Liver (tissue), 9 donors: ENCODE results near the gene SAFB2. TPM values are rescaled to one million over a fixed set of nuclear protein-coding genes. Genes with fewer than 3 reads are reported as not detected.

Source experiments
- DNase-seq: peaks from one replicate; pipeline ENCODE4 v3.0.0-alpha.2; 2017; ENCODE audit warnings: low spot score
- H3K27ac ChIP-seq, 2 donors: one replicate each; pipeline ENCODE4 v1.7.0; 2013; ENCODE audit warnings: inconsistent platforms in 2 of 2, low read length in 2 of 2, control low read depth in 1 of 2, low read depth in 1 of 2, mild to moderate bottlenecking in 1 of 2
- H3K27me3 ChIP-seq, 4 donors: one replicate each; pipeline versions ENCODE4 v1.6.1 to v1.7.0; 2013; ENCODE audit warnings: low read length in 3 of 4, inconsistent platforms in 1 of 4, mild to moderate bottlenecking in 1 of 4, moderate library complexity in 1 of 4; ENCODE audit not compliant: control insufficient read depth in 4 of 4, insufficient read depth in 4 of 4
- H3K36me3 ChIP-seq, 4 donors: one replicate each; pipeline versions ENCODE4 v1.6.1 to v1.7.0; 2013; ENCODE audit warnings: low read length in 3 of 4, mild to moderate bottlenecking in 3 of 4, low read depth in 1 of 4, moderate library complexity in 1 of 4; ENCODE audit not compliant: control insufficient read depth in 4 of 4, insufficient read depth in 3 of 4
- H3K4me1 ChIP-seq, 4 donors: one replicate each; pipeline versions ENCODE4 v1.6.1 to v1.7.0; 2013; ENCODE audit warnings: low read length in 3 of 4, mild to moderate bottlenecking in 3 of 4, moderate library complexity in 1 of 4; ENCODE audit not compliant: control insufficient read depth in 4 of 4, insufficient read depth in 4 of 4
- H3K4me3 ChIP-seq, 3 donors: one replicate each; pipeline versions ENCODE4 v1.6.1 to v1.7.0; 2013; ENCODE audit warnings: low read length in 3 of 3, control low read depth in 1 of 3, low read depth in 1 of 3, mild to moderate bottlenecking in 1 of 3
- H3K9ac ChIP-seq, 2 donors: one replicate each; pipeline ENCODE4 v1.7.0; 2013; ENCODE audit warnings: low read length in 2 of 2, mild to moderate bottlenecking in 2 of 2, moderate library complexity in 2 of 2, control low read depth in 1 of 2, low read depth in 1 of 2
- H3K9me3 ChIP-seq, 4 donors: one replicate each; pipeline versions ENCODE4 v1.6.1 to v1.7.0; 2013; ENCODE audit warnings: low read length in 3 of 4; ENCODE audit not compliant: control insufficient read depth in 4 of 4
- CTCF ChIP-seq: fragments of 150-350 bp; IDR thresholded peaks from 2 replicates; pipeline ENCODE4 v1.5.1; 2017; ENCODE audit warnings: improper control_type of control experiment, low read depth, low read length; ENCODE audit not compliant: missing input control
- FOXA1 ChIP-seq: IDR thresholded peaks from 2 replicates; pipeline ENCODE4 v1.6.1; 2016; ENCODE audit warnings: antibody characterized with exemption
- FOXA2 ChIP-seq: IDR thresholded peaks from 2 replicates; pipeline ENCODE4 v1.6.1; 2016; ENCODE audit warnings: antibody characterized with exemption
- GABPA ChIP-seq, 2 donors: IDR thresholded peaks in 1 of 2; conservative IDR thresholded peaks in 1 of 2; 2 replicates each; pipeline ENCODE4 v1.6.1; 2016; ENCODE audit warnings: antibody characterized with exemption in 2 of 2, mild to moderate bottlenecking in 1 of 2, moderate library complexity in 1 of 2
- HNF4A ChIP-seq, 2 donors: conservative IDR thresholded peaks; 2 replicates each; pipeline ENCODE4 v1.6.1; 2016; ENCODE audit warnings: antibody characterized with exemption in 2 of 2, mild to moderate bottlenecking in 2 of 2
- HNF4G ChIP-seq: IDR thresholded peaks from 2 replicates; pipeline ENCODE4 v1.6.1; 2016; ENCODE audit warnings: antibody characterized with exemption
- JUND ChIP-seq, 2 donors: IDR thresholded peaks; 2 replicates each; pipeline ENCODE4 v1.6.1; 2016; ENCODE audit warnings: antibody characterized with exemption in 2 of 2
- MAX ChIP-seq: IDR thresholded peaks from 2 replicates; pipeline ENCODE4 v1.6.1; 2016; ENCODE audit warnings: antibody characterized with exemption
- NR2F2 ChIP-seq: IDR thresholded peaks from 2 replicates; pipeline ENCODE4 v1.6.1; 2016; ENCODE audit warnings: antibody characterized with exemption
- RAD21 ChIP-seq, 2 donors: IDR thresholded peaks; 2 replicates each; pipeline ENCODE4 v1.6.1; 2016; ENCODE audit warnings: antibody characterized with exemption in 2 of 2, mild to moderate bottlenecking in 2 of 2
- REST ChIP-seq: IDR thresholded peaks from 2 replicates; pipeline ENCODE4 v1.6.1; 2016; ENCODE audit warnings: antibody characterized with exemption, mild to moderate bottlenecking
- SP1 ChIP-seq: IDR thresholded peaks from 2 replicates; pipeline ENCODE4 v1.6.1; 2018; ENCODE audit warnings: antibody characterized with exemption, mild to moderate bottlenecking
- TAF1 ChIP-seq: conservative IDR thresholded peaks from 2 replicates; pipeline ENCODE4 v1.6.1; 2016; ENCODE audit warnings: antibody characterized with exemption, mild to moderate bottlenecking
- YY1 ChIP-seq: IDR thresholded peaks from 2 replicates; pipeline ENCODE4 v1.6.1; 2016; ENCODE audit warnings: antibody characterized with exemption, mild to moderate bottlenecking
- ZBTB33 ChIP-seq: IDR thresholded peaks from 2 replicates; pipeline ENCODE4 v1.6.1; 2016; ENCODE audit warnings: antibody characterized with exemption
- WGBS: extraction: QIAGEN DNeasy Blood & Tissue Kit; methylation state at CpG from one replicate; pipeline ENCODE4 v1.1.7; 2013; 5-methylcytosine and 5-hydroxymethylcytosine counted together
- polyA plus RNA-seq, 2 donors: library from polyadenylated mRNA; stranded (reverse) in 1 of 2; unstranded in 1 of 2; fragments of 200-250 nt in 1 of 2; fragments of >200 nt in 1 of 2; fragmentation: Nextera tagmentation in 1 of 2; extraction: Ambion mirVana in 1 of 2; gene quantifications; one replicate each; pipeline versions ENCODE4 v1.2.1 to v1.2.3, GENCODE V29; 2013 to 2015
- total RNA-seq, 2 donors: library from RNA; depleted of rRNA; stranded (reverse); fragments of >200 nt; gene quantifications; one replicate each; pipeline ENCODE4 v1.2.3, GENCODE V29; 2014
- donor health status: healthy.
- donor health status: healthy.
- donor health status: healthy.
- donor health status: healthy.
- donor health status: healthy.

The SAFB2 gene
- total and polyA plus RNA-seq, 4 donors, result 18.7 to 57.8 (median 28.5) TPM

GRCh38 chr19:5621945-5622464 is 571 bp downstream of the SAFB2 start:
- H3K4me3 ChIP-seq, result peak overlapping the region; percentile 70 to 98 (median 86)
- H3K4me1 ChIP-seq, result peaks cover 6 to 50% (median 44%) of the 10 kb centered on the region in 4 donors
- DNase-seq, result peak; percentile 45
- peaks cover 2 to 33% (median 22%) of the 10 kb centered on the region in 4 donors for H3K36me3 ChIP-seq
- 1% methylated on average over 35 of the region's 35 CpGs for WGBS
- TF ChIP-seq NR2F2 (no peak), MAX (no peak), RAD21 (IDR thresholded peaks at IDR 0.05) (no peak), CTCF (no peak), GABPA (IDR thresholded peaks at IDR 0.05 in 1 of 2, conservative IDR thresholded peaks at IDR 0.05 in 1 of 2) (no peak), JUND (IDR thresholded peaks at IDR 0.05) (no peak), YY1 (no peak), ZBTB33 (no peak), HNF4A (conservative IDR thresholded peaks at IDR 0.05) (no peak), SP1 (no peak), TAF1 (no peak), HNF4G (no peak)
- H3K9me3 ChIP-seq, result no peaks in the 10 kb centered on the region
- no peaks in the 10 kb centered on the region for H3K27me3 ChIP-seq
- peak overlapping the region; percentile 43 to 90 for H3K9ac ChIP-seq
- peak overlapping the region; percentile 75 to 95 for H3K27ac ChIP-seq

GRCh38 chr19:5621311-5621944 is 1.1 kb downstream of the SAFB2 start:
- peaks cover 6 to 50% (median 41%) of the 10 kb centered on the region in 4 donors for H3K4me1 ChIP-seq
- no peak for DNase-seq
- peak overlapping the region; percentile 43 to 90 for H3K9ac ChIP-seq
- peak overlapping the region; percentile 75 to 95 for H3K27ac ChIP-seq
- peaks cover 0 to 29% (median 19%) of the 10 kb centered on the region in 4 donors for H3K36me3 ChIP-seq
- 42% methylated on average over 14 of the region's 14 CpGs for WGBS
- no peak for TF ChIP-seq YY1
- TF ChIP-seq REST, result no peak
- no peak for TF ChIP-seq TAF1
- no peak for TF ChIP-seq ZBTB33
- TF ChIP-seq HNF4A (conservative IDR thresholded peaks at IDR 0.05), result no peak
- TF ChIP-seq NR2F2, result no peak
- no peak for TF ChIP-seq FOXA1
- no peak for TF ChIP-seq FOXA2
- no peak for TF ChIP-seq MAX
- no peak for TF ChIP-seq SP1
- no peaks in the 10 kb centered on the region for H3K9me3 ChIP-seq
- peak overlapping the region; percentile 70 to 98 (median 86) for H3K4me3 ChIP-seq
- no peaks in the 10 kb centered on the region for H3K27me3 ChIP-seq
